ENCODE results near the gene TXNL4A. TPM values are rescaled to one million over a fixed set of nuclear protein-coding genes. Genes with fewer than 3 reads are reported as not detected.
"Not testable (repeated sequence)": the region's sequence is repeated elsewhere in the genome, so short reads cannot be mapped to it uniquely, and the experiment has no call there.

Gene TXNL4A, protein sequence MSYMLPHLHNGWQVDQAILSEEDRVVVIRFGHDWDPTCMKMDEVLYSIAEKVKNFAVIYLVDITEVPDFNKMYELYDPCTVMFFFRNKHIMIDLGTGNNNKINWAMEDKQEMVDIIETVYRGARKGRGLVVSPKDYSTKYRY
- total RNA-seq = 107 TPM
- long read RNA-seq, transcript TXNL4A-201 (3 exons, 3,504 nt) = major isoform, 5 of 9 reads
- long read RNA-seq, partial matches to known transcripts = 0 of 9 reads
- long read RNA-seq, other reads (novel, unspliced or antisense) = 4 of 9 reads

DNA sequence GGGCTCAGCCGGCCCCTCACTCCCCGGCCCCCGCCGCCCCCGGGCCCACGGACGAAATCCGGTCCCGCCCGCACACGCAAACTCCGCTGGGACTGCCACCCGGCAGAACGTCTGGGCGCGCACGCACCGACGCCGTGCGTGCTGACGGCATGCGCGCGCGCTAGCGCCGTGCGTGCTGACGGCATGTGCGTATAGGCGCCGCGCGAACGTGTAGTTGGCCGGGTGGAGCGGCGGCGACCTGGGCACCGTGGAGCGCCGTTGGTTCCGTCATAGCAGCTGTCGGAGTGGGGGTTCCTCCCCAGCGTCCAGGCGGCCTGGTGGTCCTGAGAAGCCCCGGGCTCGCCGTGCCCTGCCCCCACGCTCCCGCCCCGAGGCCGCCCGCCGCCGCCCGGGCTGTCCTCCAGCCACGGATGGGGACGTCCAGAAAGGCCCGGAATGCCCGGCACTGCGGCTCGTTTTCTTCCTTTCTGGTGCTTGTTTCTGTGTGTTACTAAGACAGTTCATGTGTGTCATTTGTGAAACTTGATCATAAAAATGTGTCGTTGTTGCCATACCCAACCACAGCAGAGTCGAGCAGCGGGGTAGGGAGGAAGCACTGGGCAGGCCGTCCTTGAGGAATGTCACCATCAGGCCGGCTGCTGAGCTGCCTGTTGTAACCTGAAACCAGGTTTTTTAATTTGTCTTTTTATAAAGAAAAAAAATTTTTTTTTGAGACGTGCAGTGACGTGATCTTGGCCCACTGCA, at the start of gene TXNL4A:
TXNL4A (minus strand) TSS at position 113 of the 744 bp plus-strand sequence. CDS start 171 bp downstream, outside the sequence.
- peak; percentile 95 for DNase-seq (ENCODE audit: low spot score)

DNA sequence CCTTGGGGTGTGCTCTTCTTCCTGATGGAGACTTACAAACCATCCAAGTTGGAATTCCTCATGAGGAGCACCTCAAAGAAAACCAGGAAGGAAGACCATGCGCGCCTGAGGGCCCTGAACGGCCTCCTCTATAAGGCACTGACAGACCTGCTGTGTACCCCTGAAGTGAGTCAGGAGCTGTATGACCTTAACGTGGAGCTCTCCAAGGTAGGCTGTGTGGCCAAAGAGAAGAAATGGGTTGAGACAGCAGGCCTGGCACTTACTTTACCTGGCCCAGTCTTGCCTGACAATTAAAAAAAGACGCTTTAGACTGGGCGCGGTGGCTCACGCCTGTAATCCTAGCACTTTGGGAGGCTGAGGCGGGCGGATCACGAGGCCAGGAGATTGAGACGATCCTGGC, 48.9 kb upstream of the TXNL4A start:
- DNase-seq (ENCODE audit: low spot score) = no peak

DNA sequence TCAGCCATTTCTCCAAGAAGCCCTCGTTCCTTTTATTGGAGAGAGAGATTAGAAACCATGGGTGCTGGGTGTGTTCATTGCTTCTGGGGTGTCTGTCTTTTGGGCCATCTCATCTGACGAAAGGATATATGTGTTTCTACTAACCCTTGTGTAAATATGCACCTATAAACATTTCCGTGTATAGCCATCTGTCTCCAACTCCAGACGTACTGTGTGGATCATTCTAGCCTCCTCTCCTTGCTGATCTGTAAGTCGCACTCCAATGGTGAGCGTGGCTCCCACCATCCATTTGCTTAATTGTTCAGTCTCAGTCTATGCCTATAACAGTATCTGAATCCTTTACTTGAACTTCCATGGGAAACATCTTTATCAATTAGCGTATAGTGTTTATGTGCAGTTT, 47.6 kb upstream of the TXNL4A start:
- no peak for DNase-seq (ENCODE audit: low spot score)

DNA sequence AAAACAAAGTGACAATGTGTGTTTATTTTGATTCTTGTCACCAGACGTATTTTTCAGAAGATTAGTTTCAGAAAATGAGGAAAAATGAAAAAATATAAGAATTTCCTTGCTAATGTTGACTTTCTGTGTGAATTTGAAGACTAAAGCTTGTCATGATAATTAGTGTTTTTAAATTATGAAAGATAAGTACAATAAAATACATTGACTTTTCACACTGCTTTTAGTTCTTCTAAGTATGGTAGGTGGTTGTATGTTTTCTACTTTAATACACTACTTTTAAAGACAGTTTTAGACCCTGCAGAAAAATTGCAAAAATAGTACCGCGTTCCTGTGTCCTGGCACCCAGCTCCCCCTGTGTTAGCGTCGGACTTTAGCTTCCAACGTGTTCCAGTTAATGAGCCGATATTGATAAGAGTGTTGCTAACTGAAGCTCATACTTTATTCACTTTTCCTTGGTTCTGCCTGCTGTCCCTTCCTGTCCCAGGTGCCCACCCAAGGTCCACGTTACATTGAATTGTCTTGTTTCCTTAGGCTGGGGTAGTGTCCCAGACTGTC, 46.6 kb upstream of the TXNL4A start:
- DNase-seq (ENCODE audit: low spot score) = no peak

DNA sequence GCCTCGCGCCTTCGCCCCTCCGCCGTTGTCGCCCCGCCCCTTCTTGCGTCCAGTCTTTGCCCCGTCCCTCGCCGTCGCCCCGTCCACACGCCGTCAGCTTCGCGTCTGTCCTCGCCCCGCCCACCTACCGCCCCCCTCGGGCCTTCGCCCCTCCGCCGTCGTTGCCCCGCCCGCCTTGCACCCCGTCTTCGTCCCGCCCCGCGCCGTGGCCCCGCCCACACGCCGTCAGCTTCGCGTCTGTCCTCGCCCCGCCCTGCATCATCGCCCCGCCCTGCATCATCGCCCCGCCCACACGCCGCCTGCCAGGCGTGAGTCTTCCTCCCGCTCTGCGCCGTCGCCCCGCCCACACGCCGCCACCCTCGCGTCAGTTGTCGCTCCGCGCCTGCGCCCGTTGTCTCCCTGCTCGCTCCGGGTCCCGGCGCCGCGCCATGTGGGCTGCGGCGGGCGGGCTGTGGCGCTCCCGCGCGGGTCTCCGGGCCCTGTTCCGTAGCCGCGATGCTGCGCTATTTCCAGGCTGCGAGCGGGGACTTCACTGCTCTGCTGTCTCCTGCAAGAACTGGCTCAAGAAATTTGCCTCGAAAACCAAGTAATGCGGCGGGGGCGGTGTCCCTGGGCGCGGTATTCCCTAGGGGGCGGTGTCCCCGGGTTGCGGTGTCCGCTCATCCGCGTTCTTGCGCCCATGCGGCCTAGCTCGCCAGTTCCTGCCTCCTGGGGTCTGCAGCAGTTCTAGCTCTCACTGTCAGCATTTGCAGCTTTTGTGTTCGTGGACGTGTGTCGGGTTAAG, 45.9 kb upstream of the TXNL4A start, which contains the start of gene RBFA:
RBFA (plus strand) TSS at position 367 of the 784 bp plus-strand sequence; CDS start at position 429, 62 bp downstream.
- DNase-seq (ENCODE audit: low spot score) = peak; percentile 100

DNA sequence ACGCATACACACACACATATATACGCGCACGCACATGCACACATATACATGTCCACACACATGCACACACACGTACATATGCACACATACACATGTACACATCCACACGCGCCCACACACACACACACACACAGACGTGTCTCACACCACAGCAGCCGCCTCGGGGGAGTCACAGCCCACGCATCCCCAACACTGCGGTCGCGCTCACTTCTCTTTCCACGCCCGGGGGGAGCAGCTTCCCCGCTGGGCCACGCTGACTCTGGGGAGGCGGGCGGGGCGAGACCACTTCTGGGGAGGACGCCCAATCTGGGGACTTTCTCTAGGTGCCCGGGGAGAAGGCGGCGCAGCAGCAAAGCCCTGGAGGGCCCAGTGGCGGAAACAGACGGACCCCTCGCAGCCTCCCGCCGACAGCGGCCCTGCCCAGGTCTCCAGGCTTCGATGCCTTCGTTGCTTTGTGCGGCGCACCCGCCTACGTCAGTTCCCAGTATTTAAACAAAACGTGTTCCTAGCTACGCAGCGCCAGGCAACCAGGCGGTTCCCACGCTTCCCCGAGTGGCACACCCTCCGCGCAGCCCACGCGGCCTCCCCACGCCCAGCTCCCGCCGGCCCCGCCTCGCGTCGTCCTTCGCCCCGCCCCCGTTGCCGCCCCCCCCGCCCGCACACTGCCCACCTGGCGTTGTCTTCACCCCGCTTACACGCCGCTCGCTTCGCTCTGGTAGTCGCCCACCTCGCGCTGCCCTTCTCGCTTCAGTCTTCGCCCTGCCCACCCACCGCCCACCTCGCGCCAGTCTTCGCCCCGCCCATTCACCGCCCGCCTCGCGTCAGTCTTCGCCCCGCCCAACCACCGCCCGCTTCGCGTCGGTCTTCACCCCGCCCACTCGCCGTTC, 45.1 kb upstream of the TXNL4A start:
- DNase-seq (ENCODE audit: low spot score) = no peak

DNA sequence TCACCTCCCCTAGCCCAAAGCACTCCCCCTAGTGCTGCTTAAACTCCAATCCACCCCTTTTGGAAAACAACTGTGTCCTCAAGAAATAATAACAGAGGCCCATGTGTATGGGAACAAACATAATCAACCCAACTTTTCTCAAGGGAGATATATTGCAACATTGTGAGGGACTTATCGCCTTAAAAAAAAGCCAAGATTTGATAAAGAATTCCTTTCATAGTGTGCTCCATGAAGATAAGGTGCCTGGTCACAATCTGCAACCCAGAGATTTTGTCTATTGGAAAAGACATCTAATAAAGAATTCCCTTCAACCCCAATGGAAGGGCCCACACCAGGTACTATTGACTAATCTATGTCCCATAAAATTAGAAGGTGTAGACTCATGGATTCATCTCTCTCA, 41.3 kb upstream of the TXNL4A start:
- no peak for DNase-seq (ENCODE audit: low spot score)

DNA sequence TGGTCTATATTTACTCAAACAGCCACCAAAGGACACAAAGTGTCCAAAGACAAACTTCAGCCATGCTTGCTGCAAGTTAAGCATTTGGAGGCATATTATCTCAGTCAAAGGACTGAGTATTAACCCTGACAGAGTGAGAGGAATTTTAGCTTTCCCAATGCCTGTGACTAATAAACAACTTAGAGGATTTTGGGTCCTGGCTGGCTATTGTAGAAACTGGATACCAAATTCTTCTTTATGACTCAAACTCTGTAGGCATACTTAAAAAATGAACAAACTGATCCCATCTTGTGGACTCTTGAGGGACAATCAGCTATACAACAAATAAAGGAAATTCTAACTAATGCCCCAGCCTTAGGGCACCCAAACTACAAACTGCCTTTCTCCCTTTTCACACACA, 39.4 kb upstream of the TXNL4A start:
- DNase-seq (ENCODE audit: low spot score) = not testable (repeated sequence)

DNA sequence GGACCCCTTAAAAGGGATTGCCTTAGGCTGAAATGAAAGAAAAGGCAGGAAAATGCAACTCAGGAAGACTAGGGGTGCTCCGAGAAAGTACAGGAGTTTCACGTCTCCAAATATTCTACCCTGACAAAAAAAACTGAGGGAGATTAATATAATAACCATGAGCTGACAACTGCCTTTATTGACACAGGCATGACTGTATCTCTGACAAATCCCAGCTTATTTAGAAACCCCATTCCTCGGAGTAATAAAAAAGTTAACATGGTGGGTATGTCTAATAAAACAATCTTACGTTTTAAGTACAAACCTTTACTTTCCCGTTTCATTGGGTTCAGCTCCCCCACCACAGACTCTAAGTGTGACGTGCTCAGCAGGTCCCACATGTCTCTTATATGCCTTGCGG, 38.0 kb upstream of the TXNL4A start:
- no peak for DNase-seq (ENCODE audit: low spot score)

DNA sequence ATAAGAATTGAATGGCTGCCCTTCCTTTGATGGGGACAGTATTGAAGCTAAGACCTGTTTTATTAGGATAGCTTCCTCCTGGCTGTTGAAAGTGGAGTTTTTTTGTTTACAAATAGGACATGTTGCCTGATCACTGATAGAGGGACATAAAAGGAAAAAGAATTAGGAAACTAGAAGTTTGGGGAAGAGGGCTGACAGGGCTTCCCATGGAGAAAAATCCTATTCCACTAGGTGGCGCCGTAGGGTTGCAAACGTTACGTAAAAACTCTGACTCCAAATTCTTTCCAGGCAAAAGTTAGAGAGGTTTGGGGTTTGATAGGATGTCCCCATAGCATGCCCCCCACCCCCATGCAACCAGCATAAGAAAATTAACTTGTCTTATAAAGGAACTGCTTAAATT, 34.8 kb upstream of the TXNL4A start:
- no peak for DNase-seq (ENCODE audit: low spot score)

DNA sequence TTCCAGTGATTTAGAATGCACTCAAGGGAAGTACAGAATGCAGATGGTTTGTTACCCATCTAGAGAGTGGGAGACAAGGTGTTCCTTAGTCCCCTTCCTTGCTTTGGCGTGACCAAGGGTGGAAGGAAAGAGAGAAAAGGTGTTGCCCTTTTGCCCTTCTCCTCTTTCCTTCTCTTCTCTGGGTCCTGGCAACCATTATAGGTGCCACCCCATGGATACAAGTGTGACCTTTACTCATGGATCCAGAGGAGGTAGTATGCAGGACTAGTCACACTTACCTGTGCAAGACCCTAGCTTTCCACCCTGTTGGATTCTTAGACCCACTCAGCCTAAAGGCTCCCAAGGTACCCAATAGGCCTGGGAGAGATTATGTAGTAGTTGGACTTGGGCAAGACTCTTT, 34.2 kb upstream of the TXNL4A start:
- DNase-seq (ENCODE audit: low spot score) = no peak

DNA sequence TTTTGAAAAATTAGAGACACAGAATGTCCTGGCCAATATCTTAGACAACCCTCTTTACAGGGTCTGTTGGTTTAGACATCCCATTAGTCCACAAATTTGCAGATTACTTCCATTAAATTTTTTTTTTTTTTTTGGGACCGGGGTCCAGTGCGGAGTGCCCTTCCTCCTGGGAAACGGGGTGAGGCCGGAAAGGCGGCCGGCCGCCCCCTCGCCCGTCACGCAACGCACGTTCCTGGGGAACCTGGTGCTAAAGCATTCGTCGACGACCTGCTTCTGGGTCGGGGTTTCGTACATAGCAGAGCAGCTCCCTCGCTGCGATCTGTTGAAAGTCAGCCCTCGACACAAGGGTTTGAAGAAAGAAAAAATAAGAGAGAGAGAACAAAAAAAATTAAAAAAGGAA, 24.4 kb upstream of the TXNL4A start:
- no peak for DNase-seq (ENCODE audit: low spot score)

DNA sequence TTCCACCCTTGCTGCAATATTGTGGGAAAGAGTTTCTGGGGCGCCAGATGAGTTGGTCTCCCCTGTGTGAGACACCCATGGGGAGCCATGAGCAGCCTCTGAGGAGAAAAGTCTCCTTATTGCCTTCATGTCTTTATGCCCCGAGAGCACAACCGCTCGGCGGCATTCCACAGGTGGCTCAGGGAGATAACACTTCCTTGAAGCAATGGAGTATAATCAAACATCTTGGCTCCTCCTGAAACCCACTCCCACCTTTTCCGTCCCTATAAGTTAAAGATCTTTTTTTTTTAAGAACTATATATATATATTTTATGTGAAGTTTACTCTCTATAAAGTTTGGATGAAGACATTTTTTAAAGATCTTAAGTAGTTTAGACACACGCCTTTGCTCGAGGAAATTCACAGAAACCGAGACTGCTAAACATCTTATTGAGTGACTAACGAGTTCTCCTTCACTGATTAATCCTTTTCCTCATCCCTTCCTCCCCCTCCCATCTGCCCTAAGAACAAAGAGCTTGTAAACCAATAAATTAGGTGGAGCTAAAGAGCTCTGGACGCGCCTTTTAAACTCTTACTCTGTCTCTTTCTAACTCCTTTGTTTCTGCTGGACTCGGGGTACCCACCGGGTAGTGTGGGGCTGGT, 23.3 kb upstream of the TXNL4A start:
- not testable (repeated sequence) for DNase-seq (ENCODE audit: low spot score)

DNA sequence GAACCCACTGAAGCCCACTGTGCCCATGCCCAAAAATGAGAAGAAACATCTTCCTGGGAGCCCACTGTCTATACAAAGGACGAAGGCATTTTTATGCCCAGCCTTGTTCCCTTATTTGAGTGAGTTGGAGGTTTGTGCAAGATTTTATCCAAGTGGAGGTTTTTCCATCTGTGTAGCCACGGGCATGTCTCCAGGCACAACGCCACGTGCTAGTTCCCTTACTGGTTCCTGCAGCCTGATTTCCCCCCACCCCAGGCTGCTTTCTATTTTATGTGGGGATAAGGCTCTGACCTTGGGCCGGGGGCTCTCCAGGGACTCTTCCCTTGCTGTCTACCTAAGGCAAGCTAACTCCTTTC, 22.2 kb upstream of the TXNL4A start:
- DNase-seq (ENCODE audit: low spot score) = no peak

DNA sequence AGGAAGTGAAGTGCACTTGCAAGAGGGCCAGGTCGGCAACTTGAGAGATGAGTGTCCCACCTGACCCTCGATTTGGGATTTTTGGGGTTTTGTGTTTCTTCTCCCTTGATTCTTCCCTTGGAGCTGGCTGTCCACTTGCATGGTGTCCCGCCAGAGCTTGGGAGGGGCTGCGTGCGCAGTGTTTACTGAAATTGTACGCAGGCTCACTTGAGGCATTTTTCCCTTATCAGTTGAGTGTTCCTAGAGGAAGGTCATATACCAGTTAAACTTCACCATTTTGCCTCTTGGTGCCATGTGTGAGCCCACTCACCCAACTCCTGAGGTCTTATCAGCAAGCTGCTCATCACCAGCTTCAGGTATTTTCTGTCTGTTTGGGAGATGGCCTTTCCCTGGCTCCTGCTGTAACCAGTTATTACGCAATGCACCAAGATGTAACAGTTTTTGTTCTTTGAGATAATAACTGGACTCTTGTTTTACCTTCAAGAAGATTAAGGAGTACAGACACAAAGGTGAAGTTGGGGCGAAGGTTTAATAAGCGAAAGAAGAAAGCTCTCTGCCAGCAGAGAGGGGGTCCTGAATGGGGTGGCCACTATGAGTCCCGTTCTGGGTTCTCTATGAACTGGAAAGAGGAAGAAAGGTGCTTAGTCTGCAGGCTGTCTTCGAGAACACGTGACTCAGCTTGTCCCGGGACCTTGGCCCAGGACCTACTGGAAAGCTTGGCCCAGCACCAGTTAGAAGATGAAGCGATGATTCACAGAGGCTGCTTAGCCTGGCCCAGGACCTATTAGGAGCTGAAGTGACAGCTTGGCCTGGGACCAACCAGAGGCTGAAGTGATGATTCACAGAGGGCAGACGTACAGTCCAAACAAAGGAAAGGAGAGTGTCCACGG, 21.5 kb upstream of the TXNL4A start:
- no peak for DNase-seq (ENCODE audit: low spot score)

DNA sequence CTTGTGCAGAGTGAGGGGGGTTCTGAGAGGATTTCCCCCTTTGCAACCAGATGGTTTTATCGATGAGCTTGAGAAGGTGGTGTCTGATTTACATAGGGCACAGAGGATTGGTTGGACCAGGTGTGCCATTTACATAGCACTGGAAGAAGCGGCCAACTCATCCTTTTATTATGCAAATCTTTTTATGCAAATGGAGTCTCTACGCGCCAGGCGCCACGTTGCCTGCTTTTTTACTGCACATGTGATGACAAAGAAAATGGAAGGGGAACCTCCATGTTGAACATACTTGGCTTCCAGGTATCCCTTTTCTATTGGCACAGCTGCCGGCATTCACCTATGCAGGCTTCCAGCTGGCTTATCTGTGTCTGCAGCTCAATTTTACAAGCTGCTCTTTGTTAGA, 18.4 kb upstream of the TXNL4A start:
- no peak for DNase-seq (ENCODE audit: low spot score)

DNA sequence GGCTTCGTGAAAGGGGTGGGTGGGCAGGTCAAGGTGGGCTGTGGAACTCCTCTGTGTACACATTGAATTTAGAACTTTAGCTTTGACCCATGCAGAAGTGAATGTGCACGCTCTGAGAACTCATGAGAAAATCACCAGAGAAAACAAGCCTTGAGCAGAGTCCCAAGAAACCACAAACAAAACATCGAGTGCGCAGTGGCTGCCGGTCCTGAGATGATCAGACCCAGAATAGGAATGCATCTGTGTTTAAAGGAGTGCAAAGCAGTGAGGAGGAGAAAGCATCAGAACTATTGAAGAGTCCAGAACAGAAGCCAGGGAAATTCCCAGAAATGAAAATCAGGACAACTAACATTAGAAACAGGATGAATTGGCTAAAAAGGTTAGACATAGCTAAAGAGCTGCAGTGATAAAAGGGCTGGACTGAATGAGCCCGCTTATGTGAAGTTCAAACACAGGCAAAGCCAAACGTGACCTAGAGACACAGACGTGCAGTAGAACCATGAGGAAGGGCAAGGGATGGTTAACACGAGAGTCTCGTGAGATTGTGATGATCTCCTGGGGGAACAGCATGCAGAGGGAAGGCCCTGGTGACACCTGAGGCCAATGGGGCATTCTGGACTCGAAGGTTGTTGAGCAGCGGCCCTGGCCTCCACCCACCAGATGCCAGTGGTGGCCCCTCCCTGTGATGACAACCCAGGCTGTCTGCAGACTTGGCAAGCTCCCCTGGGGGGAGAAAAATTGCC, 16.4 kb upstream of the TXNL4A start:
- DNase-seq (ENCODE audit: low spot score) = no peak

DNA sequence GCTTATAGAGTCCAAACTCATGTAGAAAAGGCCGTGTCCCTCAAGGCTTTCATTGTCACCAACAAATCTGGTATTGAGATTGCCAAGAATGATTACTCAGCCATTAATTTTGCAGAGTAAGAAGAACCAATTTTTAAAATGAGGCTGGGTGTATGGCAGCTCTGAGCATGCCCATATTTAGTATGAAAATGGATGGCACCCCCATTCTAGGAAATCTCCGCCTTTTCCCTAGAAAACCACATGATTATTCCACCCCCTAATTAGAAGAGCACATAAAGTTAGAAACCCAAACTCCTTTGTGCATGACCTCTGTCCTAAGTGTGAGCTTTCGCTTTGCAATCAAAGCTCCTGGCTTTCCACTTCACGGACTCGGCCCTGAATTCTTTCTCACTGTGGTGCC, 14.1 kb upstream of the TXNL4A start:
- no peak for DNase-seq (ENCODE audit: low spot score)

DNA sequence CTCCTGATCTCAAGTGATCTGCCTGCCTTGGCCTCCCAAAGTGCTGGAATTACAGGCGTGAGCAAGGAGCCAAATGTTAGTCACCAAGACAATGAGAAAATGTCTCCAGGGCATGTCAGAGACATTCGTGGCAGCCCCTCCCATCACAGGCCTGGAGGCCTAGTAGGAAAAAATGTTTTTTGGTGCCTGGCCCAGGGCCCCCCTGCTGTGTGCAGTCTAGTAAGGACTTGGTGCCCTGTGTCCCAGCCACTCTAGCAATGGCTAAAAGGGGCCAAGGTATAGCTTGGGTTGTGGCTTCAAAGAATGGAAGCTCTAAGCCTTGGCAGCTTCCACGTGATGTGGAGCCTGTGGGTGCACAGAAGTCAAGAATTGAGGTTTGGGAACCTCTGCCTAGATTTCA, 12.5 kb upstream of the TXNL4A start:
- no peak for DNase-seq (ENCODE audit: low spot score)

All from mesenteric fat pad (tissue), 1 donor.